ENCODE data around the gene THRB. TPM values are rescaled to one million over a fixed set of nuclear protein-coding genes. Genes with fewer than 3 reads are reported as not detected.
A peak's percentile ranks its signal among the peaks of the same experiment; 100 is the strongest.
"Not testable (repeated sequence)": the region's sequence is repeated elsewhere in the genome, so short reads cannot be mapped to it uniquely, and the experiment has no call there.

THRB gene
- total RNA-seq, 1 donor from 2014 or later = 32.8 TPM

DNA sequence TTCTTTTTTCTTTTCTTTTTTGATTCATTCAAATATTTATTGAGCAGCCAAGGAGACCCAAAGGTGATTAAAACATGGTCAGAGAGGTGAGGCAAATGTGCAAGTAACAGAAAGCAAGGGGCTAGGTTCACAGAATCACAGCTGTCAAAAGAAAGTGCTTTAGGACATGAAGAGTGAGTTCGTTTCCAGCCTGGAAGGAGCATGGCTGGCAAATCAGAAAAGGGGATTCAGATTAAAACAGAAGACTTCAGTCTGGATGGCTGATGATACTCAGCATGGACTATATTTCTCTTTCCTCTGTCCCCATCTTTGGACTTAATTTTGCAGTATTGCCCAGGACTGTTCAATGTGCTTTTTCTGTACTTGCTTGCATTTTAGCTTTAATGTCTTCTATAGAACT lies 398.4 kb downstream of the THRB start:
- Histone ChIP-seq H3K4me1 (peaks cover 4% of the 10 kb centered on the region), H3K27me3 (ENCODE audit: low read depth) (no peaks in the 10 kb centered on the region), H3K36me3 (no peaks in the 10 kb centered on the region), H3K27ac (replicated peaks) (no peak overlapping the region), H3K4me3 (no peak overlapping the region), H3K9me3 (replicated peaks) (no peaks in the 10 kb centered on the region)
- no peak for TF ChIP-seq CTCF (IDR thresholded peaks at IDR 0.05; ENCODE audit: borderline replicate concordance)
- no peak for DNase-seq
- intact Hi-C loops (cut with micrococcal nuclease) = no loop called here

GRCh38 chr3:24094818-24095217 lies 399.8 kb downstream of the THRB start:
- H3K27me3 ChIP-seq (ENCODE audit: low read depth); intact Hi-C loops (cut with micrococcal nuclease); DNase-seq; H3K4me3 ChIP-seq; H3K4me1 ChIP-seq; H3K27ac ChIP-seq (replicated peaks); H3K36me3 ChIP-seq; H3K9me3 ChIP-seq (replicated peaks): not testable (repeated sequence)

- Histone ChIP-seq H3K4me3 (no peak overlapping the region), H3K27me3 (ENCODE audit: low read depth) (no peaks in the 10 kb centered on the region), H3K27ac (replicated peaks) (no peak overlapping the region), H3K36me3 (no peaks in the 10 kb centered on the region), H3K4me1 (no peaks in the 10 kb centered on the region), H3K9me3 (replicated peaks) (no peaks in the 10 kb centered on the region)
- no peak for DNase-seq
- intact Hi-C loops (cut with micrococcal nuclease) = no loop called here
- TF ChIP-seq CTCF (IDR thresholded peaks at IDR 0.05; ENCODE audit: borderline replicate concordance) = peak; percentile 32
Observed at GRCh38 chr3:24088782-24089181, 405.9 kb downstream of the THRB start.

DNA sequence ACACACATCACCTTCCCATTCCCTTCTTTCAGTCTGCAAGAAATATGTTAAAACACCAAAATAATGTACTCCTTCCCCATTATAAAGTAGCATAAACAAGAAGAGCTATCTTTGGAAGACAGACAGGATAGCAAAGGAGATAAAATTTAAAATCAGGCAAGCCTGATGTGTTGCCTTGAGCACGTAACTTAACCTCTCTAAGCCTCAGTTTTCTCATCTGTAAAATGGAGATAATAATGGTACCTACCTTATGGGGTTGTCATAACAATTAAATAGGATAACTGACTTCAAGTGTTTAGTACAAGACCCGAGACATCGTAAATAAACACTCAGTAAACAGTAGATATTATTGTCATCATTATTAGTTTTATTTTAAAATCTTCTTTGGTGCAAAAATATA lies 407.2 kb downstream of the THRB start:
- no peak overlapping the region for H3K4me3 ChIP-seq
- no peak overlapping the region for H3K27ac ChIP-seq (replicated peaks)
- H3K4me1 ChIP-seq = no peaks in the 10 kb centered on the region
- no peaks in the 10 kb centered on the region for H3K36me3 ChIP-seq
- no peaks in the 10 kb centered on the region for H3K9me3 ChIP-seq (replicated peaks)
- no peak for DNase-seq
- no peaks in the 10 kb centered on the region for H3K27me3 ChIP-seq (ENCODE audit: low read depth)
- intact Hi-C loops (cut with micrococcal nuclease) = no loop called here
- no peak for TF ChIP-seq CTCF (IDR thresholded peaks at IDR 0.05; ENCODE audit: borderline replicate concordance)

- Histone ChIP-seq H3K9me3 (replicated peaks) (no peaks in the 10 kb centered on the region), H3K36me3 (no peaks in the 10 kb centered on the region), H3K4me1 (no peaks in the 10 kb centered on the region), H3K27me3 (ENCODE audit: low read depth) (no peaks in the 10 kb centered on the region), H3K4me3 (no peak overlapping the region), H3K27ac (replicated peaks) (no peak overlapping the region)
- intact Hi-C loops (cut with micrococcal nuclease) = no loop called here
- no peak for DNase-seq
- TF ChIP-seq CTCF (IDR thresholded peaks at IDR 0.05; ENCODE audit: borderline replicate concordance) = no peak
Observed at GRCh38 chr3:24086617-24087404, 407.8 kb downstream of the THRB start.

- DNase-seq = no peak
- Histone ChIP-seq H3K4me1 (no peaks in the 10 kb centered on the region), H3K36me3 (no peaks in the 10 kb centered on the region), H3K4me3 (no peak overlapping the region), H3K27me3 (ENCODE audit: low read depth) (no peaks in the 10 kb centered on the region), H3K27ac (replicated peaks) (no peak overlapping the region), H3K9me3 (replicated peaks) (no peaks in the 10 kb centered on the region)
- no peak for TF ChIP-seq CTCF (IDR thresholded peaks at IDR 0.05; ENCODE audit: borderline replicate concordance)
- intact Hi-C loops (cut with micrococcal nuclease) = no loop called here
Observed at GRCh38 chr3:24086206-24086605, 408.4 kb downstream of the THRB start.
